GM12874 (cell line): ENCODE data around the gene ENPP4.

Source experiments
- TF ChIP-seq, protein P1 (sequence below): IDR thresholded peaks from 2 replicates; pipeline ENCODE4 v1.5.1; 2011; ENCODE audit warnings: low read depth, mild to moderate bottlenecking, control low read depth, low read length, moderate library complexity; ENCODE audit not compliant: insufficient read depth

ENPP4 gene

DNA sequence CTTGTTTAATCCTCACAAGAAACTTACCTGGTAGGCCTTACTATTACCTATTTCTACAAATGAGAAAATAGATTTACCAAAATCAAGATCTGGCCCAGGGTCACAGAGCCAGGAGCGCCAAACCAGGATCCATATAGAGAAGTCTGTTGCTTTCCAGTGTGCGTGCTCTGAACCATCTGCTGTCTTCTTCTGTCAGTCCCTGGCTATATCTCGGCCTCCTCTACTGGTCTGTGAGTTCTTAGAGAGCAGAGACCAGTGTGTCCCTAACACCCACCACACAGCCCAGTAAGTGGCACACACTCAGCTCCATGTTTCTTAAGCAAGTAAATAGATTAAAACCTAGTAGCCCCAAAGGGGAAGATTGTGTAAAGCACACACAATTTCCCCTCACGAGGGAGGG, 59.9 kb downstream of the ENPP4 start:
- TF ChIP-seq, protein P1, sequence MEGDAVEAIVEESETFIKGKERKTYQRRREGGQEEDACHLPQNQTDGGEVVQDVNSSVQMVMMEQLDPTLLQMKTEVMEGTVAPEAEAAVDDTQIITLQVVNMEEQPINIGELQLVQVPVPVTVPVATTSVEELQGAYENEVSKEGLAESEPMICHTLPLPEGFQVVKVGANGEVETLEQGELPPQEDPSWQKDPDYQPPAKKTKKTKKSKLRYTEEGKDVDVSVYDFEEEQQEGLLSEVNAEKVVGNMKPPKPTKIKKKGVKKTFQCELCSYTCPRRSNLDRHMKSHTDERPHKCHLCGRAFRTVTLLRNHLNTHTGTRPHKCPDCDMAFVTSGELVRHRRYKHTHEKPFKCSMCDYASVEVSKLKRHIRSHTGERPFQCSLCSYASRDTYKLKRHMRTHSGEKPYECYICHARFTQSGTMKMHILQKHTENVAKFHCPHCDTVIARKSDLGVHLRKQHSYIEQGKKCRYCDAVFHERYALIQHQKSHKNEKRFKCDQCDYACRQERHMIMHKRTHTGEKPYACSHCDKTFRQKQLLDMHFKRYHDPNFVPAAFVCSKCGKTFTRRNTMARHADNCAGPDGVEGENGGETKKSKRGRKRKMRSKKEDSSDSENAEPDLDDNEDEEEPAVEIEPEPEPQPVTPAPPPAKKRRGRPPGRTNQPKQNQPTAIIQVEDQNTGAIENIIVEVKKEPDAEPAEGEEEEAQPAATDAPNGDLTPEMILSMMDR: no peak

DNA sequence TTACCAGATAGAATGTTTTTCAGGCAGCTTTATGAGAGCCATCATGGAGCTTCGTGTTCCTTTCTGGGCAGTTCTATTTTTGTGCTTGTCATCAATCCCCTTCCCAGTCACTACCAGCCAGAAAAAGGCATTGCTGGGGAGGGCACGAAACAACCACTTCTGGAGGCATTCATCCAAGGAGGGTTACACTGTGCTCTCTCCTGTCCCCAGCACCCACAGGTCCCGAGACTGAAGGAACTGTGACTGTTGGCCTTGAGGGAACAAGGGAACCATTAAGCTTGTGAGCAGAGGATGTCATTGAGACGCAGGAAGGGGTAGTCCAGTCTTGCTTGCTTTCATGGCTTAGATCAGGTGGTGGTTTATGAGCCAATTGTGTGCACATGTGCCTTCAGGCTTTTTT, 61.1 kb downstream of the ENPP4 start:
- TF ChIP-seq, protein P1: no peak

DNA sequence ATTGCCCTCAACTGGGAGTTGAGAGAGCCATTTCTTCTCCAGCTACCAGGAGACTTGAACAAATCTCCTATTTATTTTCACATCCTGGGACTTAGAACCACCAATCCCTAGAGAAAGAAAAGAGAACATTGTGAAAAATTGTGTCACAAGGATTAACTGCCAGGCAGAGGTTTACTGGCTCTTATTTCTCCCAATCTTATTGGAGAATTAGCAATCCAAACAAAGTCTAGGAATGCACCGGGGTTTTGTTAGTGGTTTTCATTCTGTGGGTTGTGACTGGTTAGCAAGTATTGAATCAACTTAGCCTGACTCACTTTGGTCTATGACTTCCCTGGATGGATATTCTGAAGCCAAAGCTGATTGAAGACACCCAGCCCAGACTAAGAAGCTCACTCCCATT, 62.2 kb downstream of the ENPP4 start:
- TF ChIP-seq, protein P1: no peak
